GM18867 (cell line): Measurements from ENCODE around the gene PLCB3.

ENCODE experiments used
- ATAC-seq: cut with Tn5 transposase; IDR thresholded peaks from one replicate; pipeline ENCODE4 v1.9.1; 2021; ENCODE audit warnings: mild to moderate bottlenecking, moderate library complexity; ENCODE audit not compliant: unreplicated experiment

PLCB3 gene

GRCh38 chr11:64317961-64318765 is 66.8 kb downstream of the PLCB3 start, which contains the start of gene PRDX5:
Gene PRDX5, plus strand, starts transcription at chr11:64318121. Its CDS starts 95 bp downstream, at chr11:64318216.
- peak; percentile 76 for ATAC-seq
